Epithelial cell of esophagus (primary cell): ENCODE measurements around the gene CHST15.

Experiments
- DNase-seq: peaks from one replicate; pipeline ENCODE4 v3.0.0; 2010; ENCODE audit warnings: low read depth
- H3K4me3 ChIP-seq: 2 replicates; pipeline ENCODE4 v1.5.1; 2011; ENCODE audit warnings: mild to moderate bottlenecking, low read length, control low read depth
- TF ChIP-seq, protein P1 (sequence below): IDR thresholded peaks from 2 replicates; pipeline ENCODE4 v1.5.1; 2011; ENCODE audit warnings: low read depth, mild to moderate bottlenecking, low read length, control low read depth, inconsistent platforms; ENCODE audit not compliant: insufficient read depth; ENCODE audit errors: missing control alignments

CHST15 gene

DNA sequence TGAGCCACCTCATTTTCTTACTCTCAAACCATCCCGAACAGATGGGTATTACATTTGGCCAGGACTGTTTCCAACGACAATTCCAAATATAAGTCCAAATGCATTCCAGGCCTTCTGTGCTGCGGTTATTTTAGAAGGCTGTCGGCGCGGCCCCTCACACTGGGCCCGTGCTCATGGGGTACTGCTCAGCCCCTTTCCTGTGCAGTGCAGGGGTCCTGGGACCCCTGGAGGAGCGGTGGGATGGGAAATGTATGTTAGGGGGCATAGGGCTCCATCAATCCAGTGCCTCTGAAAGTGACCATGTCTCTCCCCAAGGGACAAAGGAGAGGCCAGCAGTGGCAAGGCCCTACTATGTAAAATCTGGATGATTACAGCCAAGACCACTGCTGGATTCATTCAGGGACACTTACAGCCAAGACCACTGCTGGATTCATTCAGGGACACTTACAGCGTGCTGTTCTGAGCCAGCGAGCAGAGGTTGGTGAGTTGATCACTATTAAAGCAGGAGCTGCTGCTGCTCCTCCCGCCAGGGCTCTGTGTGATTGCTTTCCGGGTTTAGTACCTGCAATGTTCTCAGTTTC is 66.3 kb downstream of the CHST15 start:
- TF ChIP-seq, protein P1, sequence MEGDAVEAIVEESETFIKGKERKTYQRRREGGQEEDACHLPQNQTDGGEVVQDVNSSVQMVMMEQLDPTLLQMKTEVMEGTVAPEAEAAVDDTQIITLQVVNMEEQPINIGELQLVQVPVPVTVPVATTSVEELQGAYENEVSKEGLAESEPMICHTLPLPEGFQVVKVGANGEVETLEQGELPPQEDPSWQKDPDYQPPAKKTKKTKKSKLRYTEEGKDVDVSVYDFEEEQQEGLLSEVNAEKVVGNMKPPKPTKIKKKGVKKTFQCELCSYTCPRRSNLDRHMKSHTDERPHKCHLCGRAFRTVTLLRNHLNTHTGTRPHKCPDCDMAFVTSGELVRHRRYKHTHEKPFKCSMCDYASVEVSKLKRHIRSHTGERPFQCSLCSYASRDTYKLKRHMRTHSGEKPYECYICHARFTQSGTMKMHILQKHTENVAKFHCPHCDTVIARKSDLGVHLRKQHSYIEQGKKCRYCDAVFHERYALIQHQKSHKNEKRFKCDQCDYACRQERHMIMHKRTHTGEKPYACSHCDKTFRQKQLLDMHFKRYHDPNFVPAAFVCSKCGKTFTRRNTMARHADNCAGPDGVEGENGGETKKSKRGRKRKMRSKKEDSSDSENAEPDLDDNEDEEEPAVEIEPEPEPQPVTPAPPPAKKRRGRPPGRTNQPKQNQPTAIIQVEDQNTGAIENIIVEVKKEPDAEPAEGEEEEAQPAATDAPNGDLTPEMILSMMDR = no peak
- no peak overlapping the region for H3K4me3 ChIP-seq
- no peak for DNase-seq

DNA sequence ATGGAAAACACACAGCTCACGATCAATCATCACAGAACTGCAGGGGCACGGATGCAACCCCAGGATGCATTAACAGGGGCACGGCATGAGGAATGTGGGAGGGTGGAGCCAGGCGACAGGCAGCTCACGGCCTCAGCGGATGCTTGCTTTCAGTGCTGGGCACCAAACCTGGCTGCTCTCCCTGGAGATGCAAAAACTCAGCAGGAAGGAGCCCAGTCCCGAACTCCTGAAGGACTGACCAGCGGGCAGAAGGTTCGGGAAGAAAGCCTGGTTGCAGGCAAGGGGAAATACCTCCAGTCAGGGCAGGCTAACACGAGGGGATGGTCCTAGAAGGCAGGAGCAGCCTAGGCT is 66.8 kb downstream of the CHST15 start:
- DNase-seq = no peak
- TF ChIP-seq, protein P1 = no peak
- H3K4me3 ChIP-seq = no peak overlapping the region

DNA sequence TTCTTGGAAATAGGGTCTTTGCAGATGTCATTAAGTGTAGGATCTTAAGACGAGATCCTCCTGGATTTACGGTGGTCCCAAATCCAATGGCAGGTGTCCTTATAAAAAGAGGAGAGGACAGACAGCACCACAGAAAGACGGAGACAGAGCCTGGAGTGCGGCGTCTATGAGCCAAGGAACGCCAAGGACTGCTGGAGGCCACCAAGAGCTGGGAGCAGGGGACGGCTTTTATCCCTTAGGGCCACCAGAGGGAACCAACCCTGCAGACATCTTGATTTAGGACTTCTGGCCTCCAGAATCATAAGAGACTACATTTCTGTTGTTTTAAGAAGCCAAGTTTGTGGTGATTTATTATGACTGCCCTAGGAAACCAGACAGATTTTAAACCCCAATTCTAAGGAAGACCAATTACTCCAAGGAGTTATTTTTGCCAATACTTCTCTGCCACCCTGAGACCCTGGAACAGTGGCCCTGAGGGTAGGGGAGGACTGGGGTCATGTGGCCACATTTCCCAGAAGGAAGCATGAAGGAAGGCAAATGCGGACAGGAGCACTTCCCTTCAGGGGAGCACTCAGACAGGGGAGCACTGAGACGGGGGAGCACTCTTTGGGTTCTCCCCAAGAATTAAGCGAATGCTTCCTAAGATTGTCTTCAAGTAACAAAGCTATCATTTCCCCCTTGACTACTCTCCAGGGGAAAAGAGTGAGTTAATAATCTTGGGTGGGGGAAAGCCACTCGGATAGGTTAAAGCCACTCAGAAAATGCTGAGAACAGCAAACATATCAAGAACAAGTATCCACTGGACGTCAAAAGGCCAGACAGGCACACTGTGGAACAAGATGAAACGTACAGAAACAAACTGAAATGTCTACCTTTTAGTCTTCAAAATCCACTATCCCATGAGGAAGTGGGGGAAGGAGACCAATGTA is 67.5 kb downstream of the CHST15 start:
- TF ChIP-seq, protein P1 = no peak
- H3K4me3 ChIP-seq = no peak overlapping the region
- DNase-seq = no peak

DNA sequence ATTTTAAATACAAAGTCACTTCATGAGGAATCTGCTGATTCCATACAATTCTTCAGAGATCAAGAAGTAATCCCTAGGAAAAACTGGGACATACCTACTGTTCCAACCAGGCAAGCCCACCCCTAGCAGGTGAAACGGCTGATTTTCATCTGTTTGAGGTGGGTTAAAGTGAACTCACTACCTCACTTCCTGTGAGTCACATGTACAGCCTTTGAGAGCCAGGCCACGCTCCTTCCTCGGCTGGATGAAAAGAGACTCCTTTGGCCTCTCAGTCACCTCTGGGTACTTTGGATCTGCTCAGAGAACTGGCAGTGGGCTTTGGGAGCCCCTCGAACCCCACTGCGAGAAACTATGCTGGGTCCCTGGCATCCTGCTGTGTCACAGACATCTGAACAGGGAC is 68.2 kb downstream of the CHST15 start:
- TF ChIP-seq, protein P1 = no peak
- H3K4me3 ChIP-seq = no peak overlapping the region
- DNase-seq = no peak

DNA sequence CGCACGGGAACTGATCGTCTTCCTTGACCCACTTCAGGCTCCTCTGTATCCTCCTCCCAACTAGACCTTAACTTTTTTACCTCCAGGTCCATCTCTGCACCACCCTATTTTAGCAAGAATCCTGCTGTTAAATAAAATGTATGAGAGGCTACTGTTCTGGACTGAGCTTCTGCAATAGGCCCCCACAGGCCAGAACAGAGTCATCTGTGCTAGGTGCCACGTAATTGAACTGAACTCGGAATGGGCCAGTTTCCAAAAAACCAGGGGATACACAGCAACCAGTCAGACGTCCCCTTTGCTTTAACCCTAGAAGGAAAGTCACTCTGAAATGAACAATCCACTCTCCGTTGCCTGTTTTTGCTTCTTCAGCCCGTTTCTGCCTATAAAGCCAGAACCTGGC is 71.3 kb downstream of the CHST15 start:
- H3K4me3 ChIP-seq = no peak overlapping the region
- TF ChIP-seq, protein P1 = no peak
- DNase-seq = peak; percentile 61

DNA sequence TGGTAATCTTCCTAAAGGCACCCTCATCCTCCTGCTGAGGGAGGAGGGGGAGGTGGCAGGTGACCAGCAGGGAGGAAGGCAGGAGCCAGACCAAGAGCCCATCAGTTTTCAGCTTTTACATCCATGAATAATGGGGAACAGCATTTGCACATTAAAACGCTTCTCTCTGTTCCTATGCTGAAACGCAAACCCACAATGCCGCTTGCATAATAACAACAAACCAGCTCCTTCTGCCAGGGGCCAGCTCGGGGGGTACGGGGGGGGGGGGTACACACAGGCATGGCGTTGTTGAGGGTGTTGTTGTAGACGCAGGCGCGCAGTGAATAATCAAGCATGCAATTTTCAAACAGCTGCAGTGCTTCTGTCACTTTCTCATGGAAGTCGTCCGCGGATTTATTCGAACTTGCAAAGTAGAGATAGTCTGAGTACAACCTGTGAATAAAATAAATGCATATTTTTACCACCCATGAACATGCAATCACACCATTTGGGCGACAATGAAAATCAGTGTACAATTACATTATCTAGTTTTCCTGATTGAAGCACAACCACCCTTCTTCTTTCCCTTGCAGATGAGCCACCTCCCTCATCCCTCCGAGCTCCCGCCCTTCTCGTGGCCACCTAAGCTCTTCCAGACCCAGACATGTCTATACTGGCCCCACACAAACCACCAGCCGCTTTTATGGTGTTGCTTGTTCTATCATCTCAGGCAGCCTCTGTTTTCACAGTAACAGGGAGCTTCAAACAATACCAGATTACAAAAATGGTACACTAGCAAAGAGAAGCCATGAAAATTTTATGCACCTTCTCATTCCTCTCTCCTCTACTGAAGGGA is 72.2 kb downstream of the CHST15 start:
- DNase-seq = peak; percentile 93
- TF ChIP-seq, protein P1 = no peak
- no peak overlapping the region for H3K4me3 ChIP-seq
